ENCODE results near the gene DBNL.

DNA sequence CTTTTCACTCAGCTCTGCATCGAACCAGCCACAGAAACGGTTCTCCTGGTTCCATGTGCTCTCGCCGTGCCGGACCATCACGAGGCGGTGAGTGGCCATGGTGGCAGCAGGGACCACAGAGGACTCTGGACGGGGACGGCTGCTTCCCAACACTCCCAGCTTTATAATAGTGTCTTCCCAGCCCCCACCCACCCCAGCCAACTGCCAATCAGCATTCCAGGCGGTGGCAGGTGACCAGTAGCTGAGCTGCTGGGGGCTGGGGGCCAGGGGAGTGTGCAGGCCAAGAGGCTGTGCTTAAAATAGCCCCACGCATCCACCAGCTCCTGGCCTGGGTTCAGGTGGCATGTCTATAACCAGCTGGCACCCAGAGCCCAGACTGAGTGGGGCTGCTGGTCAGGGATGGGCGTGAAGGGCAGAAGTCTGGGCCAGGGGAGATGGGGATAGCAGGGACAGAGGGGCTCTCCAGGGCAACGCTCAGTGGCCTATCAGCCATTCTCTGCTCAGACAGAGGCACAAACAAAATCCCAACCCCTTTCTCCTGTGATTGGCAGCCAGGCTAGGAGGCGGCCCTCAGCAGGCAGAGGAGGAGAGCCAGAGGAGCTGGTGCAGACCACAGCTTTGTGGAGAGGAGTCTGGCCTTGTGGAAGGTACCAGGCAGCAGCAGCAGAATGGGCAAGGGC, 21.1 kb downstream of the DBNL start, which contains the start of gene PGAM2:
- TF ChIP-seq, protein P1, sequence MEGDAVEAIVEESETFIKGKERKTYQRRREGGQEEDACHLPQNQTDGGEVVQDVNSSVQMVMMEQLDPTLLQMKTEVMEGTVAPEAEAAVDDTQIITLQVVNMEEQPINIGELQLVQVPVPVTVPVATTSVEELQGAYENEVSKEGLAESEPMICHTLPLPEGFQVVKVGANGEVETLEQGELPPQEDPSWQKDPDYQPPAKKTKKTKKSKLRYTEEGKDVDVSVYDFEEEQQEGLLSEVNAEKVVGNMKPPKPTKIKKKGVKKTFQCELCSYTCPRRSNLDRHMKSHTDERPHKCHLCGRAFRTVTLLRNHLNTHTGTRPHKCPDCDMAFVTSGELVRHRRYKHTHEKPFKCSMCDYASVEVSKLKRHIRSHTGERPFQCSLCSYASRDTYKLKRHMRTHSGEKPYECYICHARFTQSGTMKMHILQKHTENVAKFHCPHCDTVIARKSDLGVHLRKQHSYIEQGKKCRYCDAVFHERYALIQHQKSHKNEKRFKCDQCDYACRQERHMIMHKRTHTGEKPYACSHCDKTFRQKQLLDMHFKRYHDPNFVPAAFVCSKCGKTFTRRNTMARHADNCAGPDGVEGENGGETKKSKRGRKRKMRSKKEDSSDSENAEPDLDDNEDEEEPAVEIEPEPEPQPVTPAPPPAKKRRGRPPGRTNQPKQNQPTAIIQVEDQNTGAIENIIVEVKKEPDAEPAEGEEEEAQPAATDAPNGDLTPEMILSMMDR (conservative IDR thresholded peaks at IDR 0.05; ENCODE audit: low read depth, low read length) = no peak
- no peak for TF ChIP-seq EZH2 (IDR thresholded peaks at IDR 0.05; ENCODE audit: borderline replicate concordance, low read depth, low read length, poor library complexity, severe bottlenecking)

Data from A673 (cell line).